ENCODE data around the gene SULT1E1.

SULT1E1 gene, protein sequence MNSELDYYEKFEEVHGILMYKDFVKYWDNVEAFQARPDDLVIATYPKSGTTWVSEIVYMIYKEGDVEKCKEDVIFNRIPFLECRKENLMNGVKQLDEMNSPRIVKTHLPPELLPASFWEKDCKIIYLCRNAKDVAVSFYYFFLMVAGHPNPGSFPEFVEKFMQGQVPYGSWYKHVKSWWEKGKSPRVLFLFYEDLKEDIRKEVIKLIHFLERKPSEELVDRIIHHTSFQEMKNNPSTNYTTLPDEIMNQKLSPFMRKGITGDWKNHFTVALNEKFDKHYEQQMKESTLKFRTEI

DNA sequence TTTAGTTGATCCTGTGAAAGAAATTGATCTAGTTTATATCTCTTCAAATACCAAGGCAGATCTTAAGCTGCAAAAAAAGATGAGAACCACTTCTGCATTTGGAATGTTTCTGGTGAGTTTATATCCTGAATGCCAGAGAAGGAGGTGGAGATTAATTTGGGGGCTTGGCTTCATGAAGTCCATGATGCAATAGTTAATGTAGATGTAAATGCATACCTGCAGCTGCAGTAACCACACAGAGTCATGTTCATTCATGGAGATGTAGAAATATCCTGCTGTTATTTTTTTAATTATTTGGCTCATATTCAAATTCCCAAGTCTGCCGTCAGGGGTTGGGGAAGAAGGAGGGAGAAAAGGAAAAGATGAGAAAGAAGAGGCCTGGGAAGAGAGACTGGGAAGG, at the start of gene SULT1E1:
TSS of gene SULT1E1 (minus strand) at position 94 of the 400 bp plus-strand sequence. CDS start 2,501 bp downstream, outside the sequence.
- no peak for DNase-seq (ENCODE audit: low read depth in 2 of 2)

- DNase-seq (ENCODE audit: low read depth in 2 of 2), result no peak
Measured at GRCh38 chr4:69909195-69909594, 49.2 kb upstream of the SULT1E1 start.

DNA sequence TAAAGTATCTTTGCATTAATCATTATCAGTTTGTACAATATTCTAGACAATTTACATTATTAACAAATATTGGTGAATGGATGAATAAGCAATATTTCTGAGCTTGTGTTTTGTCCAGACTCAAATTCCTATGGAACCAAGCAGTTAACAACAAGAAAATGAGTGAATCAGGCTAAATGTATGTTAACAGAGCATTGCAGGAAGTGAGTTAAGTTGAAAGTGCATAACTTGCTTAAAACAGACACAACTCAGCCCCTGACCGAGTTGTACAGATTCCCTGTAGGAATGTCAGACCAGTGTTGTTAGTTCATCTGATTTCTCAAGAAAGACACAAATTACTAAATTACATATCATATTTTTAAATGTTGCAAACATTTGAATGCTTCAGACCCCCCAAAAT, 47.2 kb upstream of the SULT1E1 start:
- no peak for DNase-seq (ENCODE audit: low read depth in 2 of 2)

DNA sequence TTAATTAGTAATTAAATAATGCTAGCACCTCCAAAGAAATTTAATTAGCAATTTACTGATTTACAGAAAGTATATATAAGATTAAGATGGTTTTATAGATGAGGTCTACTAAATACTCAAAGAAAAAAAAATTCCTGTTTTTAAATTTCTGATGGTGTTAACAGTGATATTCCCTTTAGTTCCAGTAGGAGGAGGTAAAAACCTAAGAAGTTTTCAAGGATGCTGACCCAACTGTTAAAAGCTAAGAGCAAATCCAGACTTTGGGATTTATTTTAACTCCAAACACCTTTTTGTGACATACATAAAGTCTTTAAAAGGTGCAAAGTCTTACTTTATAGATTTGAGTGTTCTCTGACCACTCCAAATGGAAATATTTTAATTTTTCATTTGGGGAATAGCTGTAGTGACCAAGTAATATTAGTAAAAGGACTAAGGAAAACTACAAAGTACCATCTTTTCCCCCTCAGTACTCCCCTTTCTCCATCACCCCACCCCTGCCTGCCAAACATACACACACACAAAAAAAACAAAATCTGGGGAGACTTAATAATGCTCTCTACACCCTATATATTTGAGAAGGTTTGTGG, 36.7 kb upstream of the SULT1E1 start:
- DNase-seq (ENCODE audit: low read depth in 2 of 2), result no peak

GRCh38 chr4:69894721-69895120, 34.8 kb upstream of the SULT1E1 start:
- DNase-seq (ENCODE audit: low read depth in 2 of 2), result no peak

DNA sequence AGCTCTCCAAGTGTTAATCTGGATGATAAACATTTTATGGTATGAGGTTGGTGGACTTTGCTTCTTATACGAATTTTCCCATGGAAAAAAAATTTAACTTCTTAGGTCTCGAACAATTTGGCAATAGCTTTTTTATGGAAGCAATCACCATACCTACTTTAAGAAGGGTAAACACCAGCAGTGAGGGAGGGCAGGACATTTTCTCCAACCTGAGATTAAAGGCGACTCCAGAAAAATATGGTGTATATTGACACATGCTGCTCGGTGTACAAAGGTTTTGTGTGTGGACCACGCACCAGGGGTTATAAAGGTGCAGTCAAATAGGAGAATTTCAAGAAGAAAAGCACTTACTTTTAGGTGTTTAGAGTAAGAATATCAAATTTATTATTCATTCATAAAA, 34.2 kb upstream of the SULT1E1 start:
- no peak for DNase-seq (ENCODE audit: low read depth in 2 of 2)

GRCh38 chr4:69888336-69888735, 28.4 kb upstream of the SULT1E1 start:
- DNase-seq (ENCODE audit: low read depth in 2 of 2), result no peak

- no peak for DNase-seq (ENCODE audit: low read depth in 2 of 2)
Measured at GRCh38 chr4:69882150-69882549, 22.2 kb upstream of the SULT1E1 start.

DNA sequence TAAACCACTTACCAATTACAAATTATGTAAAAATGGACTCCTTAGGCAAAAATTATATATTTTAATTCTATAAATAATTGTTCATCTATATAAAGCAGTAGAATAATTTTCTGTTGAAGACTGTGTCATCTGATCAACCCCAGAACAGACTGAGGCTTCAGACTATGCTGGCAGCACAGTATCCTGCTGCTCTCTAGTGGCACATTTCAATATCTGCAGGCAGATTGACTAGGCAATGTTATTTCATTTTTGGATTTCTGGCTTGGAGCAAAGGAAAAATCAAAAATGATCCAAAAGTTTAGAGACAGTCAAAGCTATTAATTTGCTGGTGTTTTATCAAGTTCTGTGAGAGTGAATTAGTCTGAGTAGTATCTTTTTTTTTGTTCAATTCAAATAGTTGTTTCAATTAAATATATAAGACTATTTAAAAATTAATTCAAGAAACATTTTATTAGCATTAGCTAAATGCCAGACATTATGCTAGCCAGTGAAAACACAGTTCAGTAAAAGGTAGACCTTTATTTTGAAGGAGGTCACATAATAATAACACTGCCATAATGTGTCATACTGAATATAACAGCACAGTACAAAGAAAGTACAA, 21.3 kb upstream of the SULT1E1 start:
- no peak for DNase-seq (ENCODE audit: low read depth in 2 of 2)

GRCh38 chr4:69878250-69878649, 18.3 kb upstream of the SULT1E1 start:
- DNase-seq (ENCODE audit: low read depth in 2 of 2), result no peak

DNA sequence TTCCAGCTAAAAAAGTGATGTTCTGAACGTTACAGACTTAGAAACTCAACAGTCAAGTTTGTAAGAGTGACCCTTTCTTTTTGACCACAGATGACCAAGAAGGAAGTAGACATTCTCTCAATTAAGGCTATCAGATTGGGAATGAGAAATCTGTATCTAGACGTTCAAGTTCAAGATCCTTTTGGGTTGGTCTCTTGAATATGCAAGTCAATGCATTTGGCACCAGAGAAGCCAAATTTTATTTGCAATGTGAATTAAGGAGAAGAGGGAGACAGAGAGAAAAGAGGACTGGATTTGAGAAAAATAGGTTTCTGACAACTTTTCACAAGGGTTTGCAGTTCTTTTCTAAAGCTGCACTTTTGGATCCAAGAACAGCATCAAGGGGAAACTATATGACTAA, 17.5 kb upstream of the SULT1E1 start:
- no peak for DNase-seq (ENCODE audit: low read depth in 2 of 2)

DNA sequence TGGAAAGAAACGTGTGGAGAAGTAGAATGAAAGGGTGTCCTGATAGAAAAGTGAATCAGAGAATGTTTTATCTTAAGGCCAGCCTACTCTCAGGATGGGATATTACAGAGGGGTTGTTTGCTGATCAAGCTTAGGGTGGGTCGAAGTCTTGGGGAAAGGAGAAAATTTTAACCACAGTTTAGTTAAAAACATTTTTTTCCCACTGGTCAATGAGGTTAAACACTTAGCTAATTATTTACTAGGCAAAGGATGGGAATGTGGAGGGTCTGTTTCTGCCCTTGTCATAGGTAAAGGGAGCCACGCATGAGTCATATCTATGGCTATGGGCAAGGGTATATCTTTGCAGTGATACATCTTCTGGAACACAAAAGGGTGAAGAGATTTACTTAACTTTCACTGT, 16.1 kb upstream of the SULT1E1 start:
- no peak for DNase-seq (ENCODE audit: low read depth in 2 of 2)

- no peak for DNase-seq (ENCODE audit: low read depth in 2 of 2)
Measured at GRCh38 chr4:69875576-69875975, 15.6 kb upstream of the SULT1E1 start.

GRCh38 chr4:69874507-69874906, 14.6 kb upstream of the SULT1E1 start:
- no peak for DNase-seq (ENCODE audit: low read depth in 2 of 2)

DNA sequence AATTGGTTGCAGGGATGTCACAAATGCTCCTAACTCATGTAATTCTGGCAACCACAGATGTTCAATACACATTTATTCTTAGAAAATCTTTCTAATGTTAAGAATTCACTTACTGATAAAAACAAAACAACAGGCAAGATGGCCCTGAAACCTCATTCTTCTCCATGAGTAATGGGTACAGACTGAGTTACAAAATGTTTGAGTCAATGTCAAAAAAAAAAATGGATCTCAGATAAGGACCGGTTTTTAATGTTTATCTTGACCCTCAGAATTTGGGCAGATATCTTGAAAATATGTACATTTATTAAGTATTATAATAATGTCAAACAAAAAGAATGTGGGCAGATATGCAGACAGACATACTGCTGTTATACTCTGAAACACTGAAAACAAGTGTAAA, 1.8 kb upstream of the SULT1E1 start:
- DNase-seq (ENCODE audit: low read depth in 2 of 2), result no peak

DNA sequence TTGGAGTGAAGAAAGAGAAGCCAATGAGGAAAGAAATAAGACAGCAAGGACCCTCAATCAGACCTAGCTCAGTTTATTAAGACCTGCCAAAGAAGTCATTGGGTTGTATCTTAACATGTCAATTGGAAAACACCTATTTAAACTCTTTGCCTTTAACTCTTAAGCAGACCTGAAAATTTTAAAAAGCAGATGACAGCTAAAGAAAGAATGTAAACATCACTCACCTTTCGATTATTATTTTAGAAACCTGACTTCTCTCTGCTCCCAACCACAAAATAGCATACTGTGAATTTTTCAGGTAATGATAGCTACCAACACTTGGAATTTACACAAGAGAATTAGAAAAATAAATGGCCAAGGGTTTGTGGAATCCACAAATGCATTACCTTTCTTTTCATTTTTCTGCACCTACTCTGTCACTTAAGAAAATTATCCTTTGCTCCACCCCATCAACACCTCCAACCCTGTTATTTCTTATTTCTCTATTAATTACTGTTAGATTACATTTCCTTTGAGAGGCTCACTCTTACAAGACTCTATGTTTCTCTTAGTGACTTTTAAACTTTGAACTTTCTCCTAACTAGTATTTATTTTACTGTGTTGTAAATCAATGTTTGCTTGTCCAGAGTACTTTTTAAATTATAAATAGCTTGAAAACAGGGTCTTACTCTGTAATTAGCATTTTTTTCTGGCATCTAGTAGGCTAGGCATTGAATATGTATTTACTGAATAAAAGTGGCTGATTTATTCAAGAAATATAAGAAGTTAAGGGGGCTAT, 765 bp upstream of the SULT1E1 start:
- no peak for DNase-seq (ENCODE audit: low read depth in 2 of 2)

DNA sequence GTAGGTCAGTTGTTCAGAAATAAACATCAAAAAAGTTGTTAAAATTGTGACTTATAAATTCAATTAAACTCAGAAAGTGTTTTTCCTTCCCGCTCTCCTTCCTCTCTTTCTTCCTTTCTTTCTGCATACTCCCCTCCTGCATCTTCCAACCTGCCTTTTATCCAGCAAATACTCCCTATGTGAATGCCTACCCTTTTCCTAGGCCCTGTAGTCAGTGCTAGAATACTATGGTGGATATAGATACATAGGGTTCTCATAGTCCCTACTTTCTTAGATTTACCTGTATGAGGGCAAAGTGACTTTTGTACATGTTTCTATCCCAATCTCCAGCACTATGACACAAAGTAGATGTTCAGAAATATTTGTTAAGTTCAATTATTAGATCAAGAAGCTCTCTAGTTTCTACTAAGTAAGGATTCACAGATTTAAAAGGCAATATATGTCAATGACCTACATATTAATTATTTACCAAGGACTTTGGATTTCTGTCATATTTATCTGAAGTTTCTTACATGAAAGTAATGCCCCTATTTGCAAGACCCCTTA, 732 bp downstream of the SULT1E1 start:
- DNase-seq (ENCODE audit: low read depth in 2 of 2), result no peak

GRCh38 chr4:69858690-69859089, 1.3 kb downstream of the SULT1E1 start:
- no peak for DNase-seq (ENCODE audit: low read depth in 2 of 2)

GRCh38 chr4:69855822-69856221, 4.1 kb downstream of the SULT1E1 start:
- no peak for DNase-seq (ENCODE audit: low read depth in 2 of 2)

GRCh38 chr4:69849969-69850368, 10.0 kb downstream of the SULT1E1 start:
- no peak for DNase-seq (ENCODE audit: low read depth in 2 of 2)

DNA sequence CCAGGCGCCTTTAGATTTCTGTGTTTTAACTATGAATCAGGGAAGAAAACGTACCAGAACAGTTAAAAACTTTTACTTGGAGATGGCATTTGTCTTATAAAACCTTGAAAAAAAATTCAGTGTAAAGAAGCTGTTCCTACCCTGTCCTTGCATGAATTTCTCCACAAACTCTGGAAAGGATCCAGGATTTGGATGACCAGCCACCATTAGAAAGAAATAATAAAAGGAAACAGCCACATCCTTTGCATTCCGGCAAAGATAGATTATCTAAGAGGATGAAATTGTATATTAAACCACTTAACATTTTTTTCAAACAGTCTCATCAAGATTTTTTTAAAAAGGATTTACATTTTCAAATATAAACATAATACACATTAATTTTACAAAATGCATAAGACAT, 10.6 kb downstream of the SULT1E1 start:
- no peak for DNase-seq (ENCODE audit: low read depth in 2 of 2)

DNA sequence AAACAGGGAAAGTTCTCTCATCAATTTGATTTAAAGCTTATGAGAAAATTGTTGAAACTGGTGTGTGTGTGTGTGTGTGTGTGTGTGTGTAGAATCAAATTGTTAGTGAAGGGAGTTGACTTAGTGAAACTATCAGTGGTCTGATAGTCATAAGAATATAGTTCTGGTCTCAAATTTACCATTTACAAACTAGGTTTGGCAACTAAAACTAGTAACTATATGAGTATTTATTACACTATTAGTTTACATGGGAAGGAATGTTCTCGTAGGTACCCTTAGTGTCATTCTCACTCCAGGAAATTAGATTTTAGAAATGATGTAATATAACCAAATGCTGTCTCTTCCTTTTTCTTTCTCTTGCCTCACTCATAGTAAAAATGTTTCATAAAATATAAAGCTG, 11.9 kb downstream of the SULT1E1 start:
- DNase-seq (ENCODE audit: low read depth in 2 of 2), result no peak

Data from activated CD8-positive, alpha-beta memory T cell treated with anti-CD3 and anti-CD28 coated beads for 4 hours (primary cell).